Esophagus squamous epithelium (tissue), 4 donors: Measurements from ENCODE around the gene CCDC28B.

Experiments
- CTCF ChIP-seq, 6 experiments: fragments of 450-650 bp in 4 of 6; fragments of 200-600 bp in 2 of 6; sonication (generic) in 2 of 6; IDR thresholded peaks; one replicate each; pipeline ENCODE4 v1.5.1; 2016 to 2019; ENCODE audit warnings: antibody characterized with exemption in 6 of 6, mild to moderate bottlenecking in 4 of 6, moderate library complexity in 4 of 6
- POLR2A ChIP-seq, 4 donors: fragments of 450-650 bp; IDR thresholded peaks; one replicate each; pipeline ENCODE4 v1.6.1; 2017; ENCODE audit warnings: antibody characterized with exemption in 4 of 4, mild to moderate bottlenecking in 4 of 4, moderate library complexity in 3 of 4

- no peak for TF ChIP-seq POLR2A (IDR thresholded peaks at IDR 0.05)
- TF ChIP-seq CTCF (IDR thresholded peaks at IDR 0.05): no peak
Observed at GRCh38 chr1:32186077-32186476, 14.3 kb upstream of the CCDC28B start.
